Measurements from ENCODE around the gene ADK. TPM values are rescaled to one million over a fixed set of nuclear protein-coding genes. Genes with fewer than 3 reads are reported as not detected.

Gene ADK
- total RNA-seq, 2 experiments from 2014 or later, result 26.4 to 31.1 TPM

- H4K20me1 ChIP-seq (ENCODE audit: insufficient read depth, low read length), result no peaks in the 10 kb centered on the region
- TF ChIP-seq CTCF (conservative IDR thresholded peaks at IDR 0.05; ENCODE audit: low read length) (no peak), EZH2phosphoT487 (IDR thresholded peaks at IDR 0.05; ENCODE audit: borderline replicate concordance, low read depth, low read length) (no peak)
- ChIA-PET POLR2A (interaction anchor here (0.5 to 1.6 kb wide), 2 partner anchors 13 to 242 kb away, joined by 3 to 4 read pairs; no protein-coding TSS in a partner anchor), CTCF (ENCODE audit: unreplicated experiment) (no interaction called here)
- peaks cover 98% of the 10 kb centered on the region for H3K36me3 ChIP-seq (ENCODE audit: insufficient read depth, low read length)
- H3K4me2 ChIP-seq (ENCODE audit: low read length), result no peak overlapping the region
- intact Hi-C loops (cut with micrococcal nuclease; ENCODE audit: unreplicated experiment), result no loop called here
- H3K4me1 ChIP-seq (ENCODE audit: insufficient read depth, low read length, poor library complexity, severe bottlenecking), result no peaks in the 10 kb centered on the region
- no peak overlapping the region for H3K27ac ChIP-seq (ENCODE audit: low read depth, low read length, poor library complexity, severe bottlenecking)
- no peaks in the 10 kb centered on the region for H3K9me3 ChIP-seq (ENCODE audit: low read length)
- no peak overlapping the region for H3K4me3 ChIP-seq (ENCODE audit: low read depth, low read length, poor library complexity, severe bottlenecking)
- DNase-seq (ENCODE audit: low spot score), result no peak
- no peaks in the 10 kb centered on the region for H3K79me2 ChIP-seq (ENCODE audit: insufficient read depth, low read depth, low read length)
- H3K9me2 ChIP-seq (ENCODE audit: insufficient read depth, low read length), result no peaks in the 10 kb centered on the region
- BruUV-seq (replicated peaks), result no TSS peak
- no peak overlapping the region for H2AFZ ChIP-seq (ENCODE audit: low read length)
Observed at GRCh38 chr10:74122060-74122459, 29.0 kb upstream of the ADK start.

DNA sequence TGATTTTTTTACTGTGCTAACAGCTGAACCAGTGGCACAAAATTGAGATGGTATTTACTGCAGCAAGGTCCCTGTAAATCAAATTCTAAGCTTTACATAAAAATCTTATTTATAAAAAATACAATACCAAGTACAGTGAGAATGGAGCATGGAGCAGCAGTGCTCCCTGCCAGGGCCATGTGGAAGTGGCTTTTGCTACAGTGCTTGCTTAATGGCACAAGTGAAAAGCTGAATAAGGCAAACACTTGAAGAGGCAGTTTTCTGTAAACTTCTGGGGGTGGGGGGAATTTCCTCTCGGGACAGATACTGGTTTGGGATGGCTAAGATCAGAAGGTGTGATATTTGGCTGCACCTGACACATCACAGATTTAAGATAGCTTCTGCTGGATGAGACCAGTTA is 27.9 kb upstream of the ADK start:
- Histone ChIP-seq H3K9me2 (ENCODE audit: insufficient read depth, low read length) (no peaks in the 10 kb centered on the region), H3K79me2 (ENCODE audit: insufficient read depth, low read depth, low read length) (no peaks in the 10 kb centered on the region), H3K27ac (ENCODE audit: low read depth, low read length, poor library complexity, severe bottlenecking) (no peak overlapping the region), H3K36me3 (ENCODE audit: insufficient read depth, low read length) (peaks cover 98% of the 10 kb centered on the region), H3K4me2 (ENCODE audit: low read length) (no peak overlapping the region), H3K4me1 (ENCODE audit: insufficient read depth, low read length, poor library complexity, severe bottlenecking) (no peaks in the 10 kb centered on the region), H4K20me1 (ENCODE audit: insufficient read depth, low read length) (no peaks in the 10 kb centered on the region), H3K4me3 (ENCODE audit: low read depth, low read length, poor library complexity, severe bottlenecking) (no peak overlapping the region), H2AFZ (ENCODE audit: low read length) (no peak overlapping the region), H3K9me3 (ENCODE audit: low read length) (no peaks in the 10 kb centered on the region)
- no peak for TF ChIP-seq EZH2phosphoT487 (IDR thresholded peaks at IDR 0.05; ENCODE audit: borderline replicate concordance, low read depth, low read length)
- TF ChIP-seq CTCF (conservative IDR thresholded peaks at IDR 0.05; ENCODE audit: low read length), result no peak
- POLR2A ChIA-PET, result interaction anchor here (0.6 to 1.6 kb wide), 4 partner anchors 19 to 107 kb away, joined by 3 read pairs; no protein-coding TSS in a partner anchor
- DNase-seq (ENCODE audit: low spot score), result no peak
- CTCF ChIA-PET (ENCODE audit: unreplicated experiment), result no interaction called here
- intact Hi-C loops (cut with micrococcal nuclease; ENCODE audit: unreplicated experiment), result no loop called here
- TSS peak; percentile 49 for BruUV-seq (replicated peaks)

- no peak overlapping the region for H3K27ac ChIP-seq (ENCODE audit: low read depth, low read length, poor library complexity, severe bottlenecking)
- no peak overlapping the region for H2AFZ ChIP-seq (ENCODE audit: low read length)
- H4K20me1 ChIP-seq (ENCODE audit: insufficient read depth, low read length), result no peaks in the 10 kb centered on the region
- H3K79me2 ChIP-seq (ENCODE audit: insufficient read depth, low read depth, low read length), result peaks cover 4% of the 10 kb centered on the region; the same call in 1 of the 2 replicates
- no peaks in the 10 kb centered on the region for H3K9me3 ChIP-seq (ENCODE audit: low read length)
- H3K4me3 ChIP-seq (ENCODE audit: low read depth, low read length, poor library complexity, severe bottlenecking), result no peak overlapping the region
- peaks cover 97% of the 10 kb centered on the region for H3K36me3 ChIP-seq (ENCODE audit: insufficient read depth, low read length)
- no peak for TF ChIP-seq EZH2phosphoT487 (IDR thresholded peaks at IDR 0.05; ENCODE audit: borderline replicate concordance, low read depth, low read length)
- no peak for TF ChIP-seq CTCF (conservative IDR thresholded peaks at IDR 0.05; ENCODE audit: low read length)
- BruUV-seq (replicated peaks), result no TSS peak
- no peak for DNase-seq (ENCODE audit: low spot score)
- ChIA-PET POLR2A (interaction anchor here (0.6 to 0.7 kb wide), 2 partner anchors 96 to 270 kb away, joined by 3 to 6 read pairs; no protein-coding TSS in a partner anchor), CTCF (ENCODE audit: unreplicated experiment) (no interaction called here)
- no peaks in the 10 kb centered on the region for H3K4me1 ChIP-seq (ENCODE audit: insufficient read depth, low read length, poor library complexity, severe bottlenecking)
- intact Hi-C loops (cut with micrococcal nuclease; ENCODE audit: unreplicated experiment), result no loop called here
- no peak overlapping the region for H3K4me2 ChIP-seq (ENCODE audit: low read length)
- H3K9me2 ChIP-seq (ENCODE audit: insufficient read depth, low read length), result no peaks in the 10 kb centered on the region
Observed at GRCh38 chr10:74133923-74134820, 16.8 kb upstream of the ADK start.

All from OCI-LY7 (cell line).